Hematopoietic multipotent progenitor cell treated with erythropoietin and hydrocortisone succinate and interleukin-3 and kit ligand, for 8 days (in vitro differentiated cells): ENCODE data around the gene GIMAP4.
"Not testable (repeated sequence)": the region's sequence is repeated elsewhere in the genome, so short reads cannot be mapped to it uniquely, and the experiment has no call there.

Experiments
- DNase-seq: peaks from one replicate; pipeline ENCODE4 v3.0.0-alpha.2; 2015

Gene GIMAP4

DNA sequence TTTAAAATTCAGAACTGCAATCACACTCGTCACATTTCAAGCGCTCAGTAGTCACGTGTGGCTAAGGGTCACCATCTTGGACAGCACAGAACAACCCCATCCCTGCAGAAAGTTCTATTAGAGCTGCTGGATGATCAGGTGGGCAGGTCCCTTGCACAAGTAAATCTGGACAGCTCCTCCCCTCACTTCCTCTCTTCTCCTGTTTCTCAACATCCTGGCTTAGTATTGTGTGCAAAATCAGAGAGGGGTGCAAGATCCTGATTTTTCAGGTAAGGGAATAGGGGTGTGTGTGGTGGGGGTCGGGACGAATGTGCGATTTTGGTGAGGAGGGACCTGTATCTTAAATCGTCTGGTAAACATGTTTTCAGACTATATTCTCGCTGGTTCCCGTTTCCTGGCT is at the start of gene GIMAP4:
Gene GIMAP4 (plus strand): TSS at position 222 of the 400 bp plus-strand sequence. CDS start 2,512 bp downstream, outside the sequence.
- DNase-seq, result no peak

DNA sequence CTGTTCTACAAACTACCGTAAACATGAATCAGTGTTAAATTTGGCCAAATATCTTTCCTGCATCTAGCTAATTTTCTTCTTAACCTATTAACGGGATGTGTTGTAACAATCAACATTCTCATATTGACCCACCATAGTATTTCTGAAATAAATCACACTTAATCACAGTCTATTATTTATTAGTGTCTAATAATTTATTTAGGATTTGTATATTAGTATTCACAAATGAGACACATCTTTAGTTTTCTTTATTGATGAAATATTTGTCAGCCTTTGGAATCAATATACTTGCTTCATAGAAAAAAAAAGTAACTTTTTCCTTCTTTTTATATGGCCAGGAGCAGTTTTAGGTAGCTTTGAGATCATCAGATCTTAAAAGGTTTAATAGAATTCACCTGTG is 47.9 kb upstream of the GIMAP4 start:
- DNase-seq, result no peak

DNA sequence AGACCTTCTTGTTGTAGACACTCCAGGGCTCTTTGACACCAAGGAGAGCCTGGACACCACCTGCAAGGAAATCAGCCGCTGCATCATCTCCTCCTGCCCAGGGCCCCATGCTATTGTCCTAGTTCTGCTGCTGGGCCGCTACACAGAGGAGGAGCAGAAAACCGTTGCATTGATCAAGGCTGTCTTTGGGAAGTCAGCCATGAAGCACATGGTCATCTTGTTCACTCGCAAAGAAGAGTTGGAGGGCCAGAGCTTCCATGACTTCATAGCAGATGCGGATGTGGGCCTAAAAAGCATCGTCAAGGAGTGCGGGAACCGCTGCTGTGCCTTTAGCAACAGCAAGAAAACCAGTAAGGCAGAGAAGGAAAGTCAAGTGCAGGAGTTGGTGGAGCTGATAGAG is 47.0 kb upstream of the GIMAP4 start:
- DNase-seq, result no peak

DNA sequence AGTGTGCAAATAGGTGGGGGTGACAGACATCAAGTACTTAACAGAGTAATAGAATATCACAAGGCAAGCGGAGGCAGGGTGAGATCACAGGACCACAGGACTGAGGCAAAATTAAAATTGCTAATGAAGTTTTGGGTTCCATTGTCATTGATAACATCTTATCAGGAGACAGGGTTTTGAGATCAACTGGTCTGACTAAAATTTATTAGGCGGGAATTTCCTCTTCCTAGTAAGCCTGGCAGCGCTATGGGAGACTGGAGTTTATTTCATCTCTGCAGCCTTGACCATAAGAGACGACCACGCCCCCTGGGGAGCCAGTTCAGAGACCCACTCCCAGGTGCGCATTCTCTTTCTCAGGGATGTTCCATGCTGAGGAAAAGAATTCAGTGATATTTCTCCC is 44.3 kb upstream of the GIMAP4 start:
- DNase-seq, result not testable (repeated sequence)

DNA sequence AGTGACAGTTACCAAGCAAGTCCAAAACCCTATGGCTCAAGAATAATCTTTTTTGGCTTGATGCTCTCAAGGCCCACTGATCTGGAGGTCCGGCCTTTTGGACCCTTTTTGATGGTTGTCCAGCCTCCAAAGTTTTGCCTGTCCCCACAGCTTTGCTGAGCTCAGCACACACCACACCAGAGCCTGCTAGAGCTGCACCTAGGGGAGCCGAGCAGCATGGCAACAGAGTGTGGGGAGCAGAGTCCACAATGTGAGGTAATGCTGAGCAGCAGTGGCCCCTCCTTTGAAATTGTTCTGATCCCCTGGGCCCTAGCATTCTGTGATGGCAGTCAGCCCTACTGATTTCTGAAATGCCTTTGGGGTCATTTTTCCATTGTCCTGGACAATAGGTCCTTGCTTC is 43.2 kb upstream of the GIMAP4 start:
- no peak for DNase-seq

DNA sequence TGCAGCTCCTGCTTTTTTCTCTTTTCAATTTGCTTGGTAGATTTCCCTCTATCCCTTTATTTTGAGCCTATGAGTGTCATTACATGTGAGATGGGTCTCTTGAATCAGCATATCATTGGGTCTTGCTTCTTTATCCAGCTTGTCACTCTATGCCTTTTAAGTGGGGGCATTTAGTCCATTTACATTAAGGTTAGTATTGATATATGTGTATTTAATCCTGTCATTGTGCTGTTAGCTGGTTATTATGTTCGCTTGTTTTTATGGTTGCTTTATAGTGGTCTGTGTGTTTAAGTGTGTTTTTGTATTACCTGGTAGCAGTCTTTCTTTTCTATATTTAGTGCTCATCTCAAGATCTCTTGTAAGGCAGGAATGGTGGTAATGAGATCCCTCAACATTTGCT is 35.5 kb upstream of the GIMAP4 start:
- no peak for DNase-seq

DNA sequence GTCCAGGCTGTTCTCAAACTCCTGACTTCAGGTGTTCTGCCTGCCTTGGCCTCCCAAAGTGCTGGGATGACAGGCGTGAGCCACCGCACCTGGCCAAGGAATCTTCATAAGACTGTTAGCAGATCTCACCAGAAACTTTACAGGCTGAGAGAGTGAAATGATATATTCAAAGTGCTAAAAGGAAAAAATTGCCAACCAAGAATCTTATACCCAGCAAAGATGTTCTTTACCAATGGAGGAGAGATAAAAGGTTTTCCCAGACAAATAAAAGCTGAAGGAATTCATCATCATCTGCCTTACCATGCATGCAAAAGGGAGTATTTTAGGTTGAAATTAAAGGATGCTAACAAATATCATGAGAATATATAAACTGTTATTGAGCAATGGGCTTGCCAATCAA is 28.9 kb upstream of the GIMAP4 start:
- DNase-seq, result no peak

DNA sequence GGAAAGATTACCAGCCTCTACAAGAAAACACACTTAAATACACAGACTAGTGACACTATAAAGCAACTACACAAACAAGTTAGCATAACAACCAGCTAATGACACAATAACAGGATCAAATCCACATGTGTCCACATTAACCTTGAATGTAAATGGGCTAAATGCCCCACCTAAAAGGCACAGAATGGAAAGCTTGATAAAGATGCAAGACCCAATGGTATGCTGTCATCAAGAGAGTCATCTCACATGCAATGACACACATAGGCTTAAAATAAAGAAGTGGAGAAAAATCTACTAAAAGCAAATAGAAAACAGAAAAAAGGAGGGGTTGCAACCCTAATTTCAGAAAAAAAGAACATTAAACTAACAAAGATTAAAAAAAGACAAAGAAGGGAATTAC is 14.0 kb upstream of the GIMAP4 start:
- DNase-seq, result no peak

DNA sequence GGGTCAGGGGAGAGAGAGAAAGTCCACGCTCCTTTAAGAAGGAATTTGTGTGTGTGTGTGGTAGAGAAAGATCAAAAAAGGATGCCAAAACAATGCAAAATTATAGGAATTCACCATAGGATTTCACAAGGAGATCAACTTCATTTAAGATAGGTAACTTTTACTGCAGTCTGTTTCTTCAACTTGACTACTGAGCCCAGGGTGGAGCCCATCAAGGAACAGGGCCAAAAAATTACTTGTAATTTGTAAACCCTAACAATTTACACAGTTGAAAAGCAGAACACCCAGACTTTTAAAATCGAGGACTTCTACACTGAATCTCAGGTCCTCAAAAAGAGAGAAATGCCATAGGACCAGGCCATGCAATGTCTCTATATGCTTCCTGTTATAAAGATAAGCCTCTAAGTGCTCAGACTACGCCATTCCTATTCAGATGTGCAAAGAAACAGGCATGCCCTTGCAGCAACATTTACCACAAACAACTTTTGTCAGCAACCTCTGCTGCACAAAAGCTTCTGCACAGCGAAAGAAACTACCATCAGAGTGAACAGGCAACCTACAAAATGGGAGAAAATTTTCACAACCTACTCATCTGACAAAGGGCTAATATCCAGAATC is 10.6 kb upstream of the GIMAP4 start:
- peak; percentile 24 for DNase-seq

DNA sequence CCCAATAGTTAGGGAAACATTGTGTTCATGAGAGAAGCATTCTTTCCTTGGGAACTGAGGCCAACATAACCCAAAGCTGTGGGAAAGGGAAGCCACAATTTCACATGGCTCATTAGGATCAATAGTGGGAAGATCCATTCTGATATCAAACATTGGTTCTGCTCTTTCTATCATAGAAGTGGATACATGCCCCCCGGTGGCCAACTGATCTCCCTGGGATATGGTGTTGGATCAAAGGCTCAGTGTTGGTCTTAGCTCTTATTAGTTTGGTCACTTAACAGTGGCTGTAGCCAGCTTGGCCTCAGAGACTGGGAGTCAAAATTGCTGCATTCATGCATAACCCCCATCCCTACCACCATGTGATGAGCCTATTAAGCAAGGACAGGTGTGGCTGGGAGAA is 6.7 kb upstream of the GIMAP4 start:
- peak; percentile 3 for DNase-seq

DNA sequence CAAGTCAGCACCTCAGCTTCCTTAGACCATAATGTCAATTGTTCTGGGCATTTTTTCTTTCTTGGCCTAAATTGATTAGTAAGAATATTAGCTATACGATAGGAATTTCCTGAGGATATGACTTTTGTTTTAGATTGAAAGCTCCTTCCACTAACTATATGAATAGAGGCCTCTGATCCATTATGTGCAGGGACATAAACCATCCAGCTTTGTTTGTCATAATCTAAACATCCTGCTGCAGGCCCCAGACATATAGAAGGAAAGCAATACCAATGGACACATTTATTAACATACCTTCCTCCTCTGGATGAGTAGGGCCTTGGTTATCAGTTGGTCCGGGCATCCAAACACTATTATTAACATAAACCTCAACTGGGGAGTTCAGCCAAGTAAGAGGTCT is 4.3 kb upstream of the GIMAP4 start:
- no peak for DNase-seq

DNA sequence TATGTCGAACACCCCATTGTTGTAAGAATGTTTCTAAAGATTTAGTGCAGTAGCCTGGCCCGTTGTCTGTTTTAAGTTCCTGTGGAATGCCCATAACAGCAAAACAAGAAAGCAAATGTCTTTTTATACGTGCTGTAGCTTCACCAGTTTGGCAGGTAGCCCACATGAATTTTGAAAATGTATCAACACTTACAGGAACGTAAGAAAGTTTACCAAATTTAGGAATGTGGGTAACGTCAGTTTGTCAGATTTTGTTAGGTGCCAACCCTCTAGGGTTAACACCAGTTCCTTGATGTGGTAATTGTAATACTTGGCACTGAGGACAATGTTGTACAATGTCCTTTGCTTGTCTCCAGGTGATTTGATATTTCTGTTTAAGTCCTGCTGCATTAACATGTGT is 3.2 kb upstream of the GIMAP4 start:
- DNase-seq, result no peak

DNA sequence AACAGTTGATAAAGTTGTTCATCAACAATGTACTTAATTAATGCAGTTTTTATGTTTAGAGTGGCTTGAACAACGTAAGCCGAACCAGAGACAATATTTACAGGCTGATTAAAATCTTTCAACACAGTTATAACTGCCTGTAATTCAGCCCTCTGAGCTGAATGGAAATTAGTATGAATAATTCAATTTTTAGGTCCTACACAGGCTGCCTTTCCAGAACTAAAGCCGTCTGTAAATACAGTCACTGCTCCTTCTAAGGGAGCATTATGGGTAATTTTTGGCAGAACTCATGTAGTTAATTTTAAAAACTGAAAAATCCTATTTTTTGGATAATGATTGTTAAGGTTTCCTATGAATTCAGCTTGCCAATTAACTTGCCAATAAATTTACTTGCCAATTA is 2.6 kb upstream of the GIMAP4 start:
- DNase-seq, result no peak

DNA sequence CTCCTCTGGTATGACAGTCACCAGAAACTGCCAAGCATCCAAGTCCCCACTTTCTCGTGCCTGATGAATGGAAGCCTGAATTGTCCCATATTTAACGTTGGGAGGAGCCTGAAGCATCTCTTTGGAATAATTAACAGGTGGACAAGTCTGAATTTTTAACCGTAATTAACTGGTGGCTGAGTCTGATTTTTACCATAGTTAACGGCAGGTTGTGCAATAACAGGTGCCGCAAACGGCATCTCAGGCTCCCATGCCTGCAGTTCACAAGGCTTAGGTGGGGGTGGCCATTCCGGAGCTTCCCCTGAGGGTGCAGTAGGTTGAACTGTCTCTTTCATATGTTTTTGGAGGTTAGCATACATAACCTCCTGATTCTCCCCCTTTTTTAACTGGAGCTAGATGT is 2.0 kb upstream of the GIMAP4 start:
- no peak for DNase-seq

DNA sequence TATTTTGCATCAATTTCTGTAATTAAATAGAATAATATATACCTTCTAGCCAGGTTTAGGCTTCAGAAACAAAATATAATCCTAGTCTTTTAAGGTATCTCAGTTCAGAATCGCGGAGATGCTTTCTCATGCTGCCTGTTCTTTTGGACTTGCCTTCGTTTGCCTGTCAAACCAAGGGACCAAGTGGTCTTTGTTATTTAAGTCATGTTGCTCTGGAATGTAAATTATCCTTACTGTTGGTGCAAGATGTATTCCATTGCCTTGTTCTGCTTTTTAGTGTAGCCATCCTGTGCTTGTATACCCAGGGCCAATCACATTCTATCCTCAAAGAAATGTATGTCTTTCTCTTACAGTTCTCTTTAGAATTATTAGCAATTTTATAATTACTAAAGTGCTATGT is 1.1 kb upstream of the GIMAP4 start:
- DNase-seq, result no peak

DNA sequence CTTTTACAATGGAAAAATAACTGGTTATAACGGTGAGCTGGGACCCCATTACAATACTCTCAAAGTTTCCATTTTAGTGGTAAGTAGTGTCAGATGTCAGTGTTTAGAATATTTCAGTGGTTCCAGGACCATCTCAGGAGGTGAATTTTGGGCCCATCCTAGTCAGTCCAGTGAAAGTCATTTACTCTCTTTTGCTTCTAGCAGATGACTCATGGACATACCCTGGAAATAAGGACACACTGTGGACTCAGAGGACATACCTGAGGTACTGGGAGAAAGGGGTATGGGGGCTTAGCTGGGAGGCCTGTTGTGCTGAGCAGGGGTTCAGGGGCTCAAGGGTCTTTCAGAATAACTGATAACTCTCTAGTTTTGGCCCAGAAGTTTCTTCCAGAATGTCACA is 618 bp upstream of the GIMAP4 start:
- no peak for DNase-seq

DNA sequence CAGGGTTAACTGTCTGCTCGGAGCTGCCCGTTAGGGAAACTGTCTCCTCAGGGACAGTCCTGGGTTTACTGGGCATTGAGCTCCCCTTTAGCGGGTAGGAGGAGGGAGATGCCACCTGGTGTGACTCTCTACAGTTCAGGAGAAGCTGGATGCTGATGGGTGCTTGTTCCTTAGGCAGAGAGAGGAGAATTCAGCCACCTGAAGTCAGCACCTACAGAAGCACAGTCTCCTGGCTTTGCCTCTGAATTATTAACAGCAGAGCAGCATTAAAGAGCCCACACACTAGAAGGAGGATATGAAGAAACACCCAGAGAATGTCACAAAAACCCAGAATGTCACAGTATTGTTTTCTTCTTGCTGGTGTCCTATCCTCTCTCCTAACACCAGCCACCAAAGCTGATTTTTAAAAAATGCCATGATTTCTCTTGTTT is 696 bp downstream of the GIMAP4 start:
- no peak for DNase-seq

DNA sequence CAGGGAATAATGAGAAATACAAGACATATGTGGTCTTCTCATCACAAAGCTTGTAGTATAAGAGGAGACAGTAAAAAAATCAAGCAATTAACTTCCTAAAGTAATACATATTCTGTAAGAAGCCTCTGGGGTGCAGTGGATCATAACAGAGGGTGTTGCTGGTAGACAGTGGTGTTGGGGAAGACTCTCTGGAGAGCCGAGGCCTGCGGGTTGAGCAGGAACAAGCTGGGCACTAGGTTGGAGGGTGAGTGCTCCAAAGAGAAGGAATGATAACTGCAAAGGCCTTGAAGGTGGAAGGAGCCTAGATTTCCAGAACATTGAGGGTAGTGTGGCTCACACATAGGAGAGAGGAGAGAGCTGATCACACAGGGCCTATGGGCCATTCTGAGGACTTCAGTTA is 1.5 kb downstream of the GIMAP4 start:
- DNase-seq, result no peak

DNA sequence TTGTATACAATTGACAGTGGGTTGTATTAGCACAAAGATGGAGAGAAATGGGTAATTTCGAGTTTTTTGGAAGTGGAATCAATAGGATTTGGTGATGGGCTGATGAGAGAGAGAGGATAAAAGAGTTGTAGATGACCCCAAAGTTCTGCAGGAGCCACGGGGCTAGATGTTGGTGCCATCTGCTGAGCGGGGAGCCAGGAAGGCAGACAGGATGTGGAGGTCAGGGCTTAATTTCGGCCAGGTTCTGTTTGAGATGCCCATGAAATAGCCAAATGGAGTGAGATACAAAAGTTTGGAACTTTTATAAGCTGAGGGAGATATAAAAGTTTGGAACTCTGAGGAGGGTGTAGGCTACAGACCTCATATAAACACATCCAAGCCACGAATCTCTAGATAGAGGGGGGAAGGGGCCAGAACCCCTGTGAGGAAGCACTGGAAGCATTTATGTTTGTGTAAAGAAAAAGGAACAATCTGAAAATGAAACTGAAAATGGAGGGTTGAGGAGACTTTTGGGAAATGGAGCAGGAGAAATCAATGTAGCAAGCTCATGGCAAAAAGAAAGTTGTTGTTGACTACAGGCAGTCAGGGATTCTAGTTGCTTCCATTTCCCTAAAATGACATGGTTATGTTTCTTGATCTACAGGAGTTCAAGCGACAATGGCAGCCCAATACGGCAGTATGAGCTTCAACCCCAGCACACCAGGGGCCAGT is 2.2 kb downstream of the GIMAP4 start:
- DNase-seq, result no peak

DNA sequence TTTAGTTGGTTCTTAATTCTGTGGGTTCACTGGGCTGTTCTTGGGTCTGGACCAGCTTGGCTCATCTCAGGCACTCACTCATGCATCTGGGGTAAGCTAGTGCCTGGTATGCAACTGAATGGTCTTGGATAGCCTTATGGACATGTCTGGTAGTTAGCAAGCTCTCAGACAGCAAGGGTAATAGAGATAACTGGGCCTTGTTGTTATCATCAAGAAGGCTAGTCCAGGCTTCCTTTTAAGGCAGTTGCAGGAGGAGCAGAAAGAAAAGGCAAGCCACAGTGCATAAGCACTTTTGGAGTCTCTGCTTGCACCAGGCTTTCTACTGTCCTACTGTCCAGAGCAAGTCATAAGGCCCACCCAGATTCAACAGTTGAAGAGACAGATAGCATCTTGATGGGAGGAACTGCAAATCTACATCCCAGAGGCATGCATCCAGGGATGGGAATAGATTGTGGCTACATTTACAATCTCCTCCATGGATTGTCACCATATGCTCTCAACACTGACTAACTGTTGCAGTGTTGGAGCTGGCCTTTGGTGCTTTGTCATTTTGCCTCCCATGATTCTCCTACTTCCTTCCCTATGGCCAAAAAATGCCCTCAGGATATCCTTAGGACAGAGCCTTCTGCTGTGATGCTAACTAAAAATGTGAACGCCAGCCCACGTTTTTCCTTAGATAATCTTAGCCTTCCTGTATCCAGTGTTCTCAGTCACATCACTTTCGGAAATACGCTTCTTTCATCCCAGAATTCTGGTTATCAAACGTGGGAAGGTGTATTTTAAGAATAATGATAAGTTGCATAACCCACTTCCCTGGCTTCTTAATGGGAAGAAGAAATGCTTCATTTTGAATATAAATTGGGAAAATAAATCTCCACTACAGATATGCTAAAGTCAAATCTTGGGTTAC is 3.6 kb downstream of the GIMAP4 start:
- peak; percentile 16 for DNase-seq

DNA sequence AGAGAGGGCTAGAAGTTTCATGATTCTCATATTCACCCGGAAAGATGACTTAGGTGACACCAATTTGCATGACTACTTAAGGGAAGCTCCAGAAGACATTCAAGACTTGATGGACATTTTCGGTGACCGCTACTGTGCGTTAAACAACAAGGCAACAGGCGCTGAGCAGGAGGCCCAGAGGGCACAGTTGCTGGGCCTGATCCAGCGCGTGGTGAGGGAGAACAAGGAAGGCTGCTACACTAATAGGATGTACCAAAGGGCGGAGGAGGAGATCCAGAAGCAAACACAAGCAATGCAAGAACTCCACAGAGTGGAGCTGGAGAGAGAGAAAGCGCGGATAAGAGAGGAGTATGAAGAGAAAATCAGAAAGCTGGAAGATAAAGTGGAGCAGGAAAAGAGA is 5.3 kb downstream of the GIMAP4 start:
- DNase-seq, result no peak

DNA sequence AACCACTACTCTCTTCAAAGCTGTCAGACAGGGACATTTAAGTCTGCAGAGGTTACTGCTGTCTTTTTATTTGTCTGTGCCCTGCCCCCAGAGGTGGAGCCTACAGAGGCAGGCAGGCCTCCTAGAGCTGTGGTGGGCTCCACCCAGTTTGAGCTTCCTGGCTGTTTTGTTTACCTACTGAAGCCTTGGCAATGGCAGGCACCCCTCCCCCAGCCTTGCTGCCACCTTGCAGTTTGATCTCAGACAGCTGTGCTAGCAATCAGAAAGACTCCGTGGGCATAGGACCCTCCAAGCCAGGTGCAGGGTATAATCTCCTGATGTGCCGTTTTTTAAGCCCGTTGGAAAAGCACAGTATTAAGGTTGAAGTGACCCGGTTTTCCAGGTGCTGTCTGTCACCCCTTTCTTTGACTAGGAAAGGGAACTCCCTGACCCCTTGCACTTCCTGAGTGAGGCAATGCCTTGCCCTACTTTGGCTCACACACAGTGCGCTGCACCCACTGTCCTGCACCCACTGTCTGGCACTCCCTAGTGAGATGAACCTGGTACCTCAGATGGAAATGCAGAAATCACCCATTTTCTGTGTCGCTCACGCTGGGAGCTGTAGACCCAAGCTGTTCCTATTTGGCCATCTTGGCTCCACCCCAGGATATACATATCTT is 12.9 kb downstream of the GIMAP4 start:
- not testable (repeated sequence) for DNase-seq

DNA sequence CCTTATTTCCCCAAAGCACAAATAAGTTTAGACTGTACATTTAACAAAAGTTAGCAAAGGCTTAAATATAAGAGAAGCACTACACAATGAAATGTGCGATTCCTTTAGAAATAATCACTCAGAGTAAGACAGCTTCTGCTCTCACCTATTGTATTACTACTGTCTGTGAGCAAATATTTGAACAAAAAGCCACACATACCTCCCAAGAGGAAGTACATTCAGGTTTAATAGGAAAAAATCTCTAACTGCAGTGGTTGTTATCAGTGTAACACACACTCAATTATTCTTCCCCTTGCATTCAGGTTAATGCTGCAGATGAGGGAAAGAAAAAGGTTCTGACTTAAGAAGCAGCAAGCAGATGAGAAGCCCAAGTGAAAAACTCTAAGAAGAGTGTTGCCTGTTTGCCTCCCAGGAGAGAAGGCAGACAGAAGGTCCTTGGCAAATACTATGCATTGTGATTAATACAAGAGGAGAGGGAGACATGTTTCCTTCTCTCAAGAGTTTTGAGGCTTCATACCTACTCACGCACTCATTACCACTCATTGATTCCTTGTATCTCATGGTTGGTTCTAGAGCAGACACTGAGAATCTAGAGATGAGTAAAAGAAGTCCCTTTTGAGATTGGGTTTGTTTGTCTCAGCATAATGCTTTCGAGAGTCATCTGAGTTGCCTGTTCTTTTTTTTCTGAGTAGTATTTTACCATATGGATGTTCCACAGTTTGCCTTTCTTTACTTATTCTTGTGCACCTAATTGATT is 13.6 kb downstream of the GIMAP4 start:
- no peak for DNase-seq
